ENCODE results near the gene DIO3.

The DIO3 gene

DNA sequence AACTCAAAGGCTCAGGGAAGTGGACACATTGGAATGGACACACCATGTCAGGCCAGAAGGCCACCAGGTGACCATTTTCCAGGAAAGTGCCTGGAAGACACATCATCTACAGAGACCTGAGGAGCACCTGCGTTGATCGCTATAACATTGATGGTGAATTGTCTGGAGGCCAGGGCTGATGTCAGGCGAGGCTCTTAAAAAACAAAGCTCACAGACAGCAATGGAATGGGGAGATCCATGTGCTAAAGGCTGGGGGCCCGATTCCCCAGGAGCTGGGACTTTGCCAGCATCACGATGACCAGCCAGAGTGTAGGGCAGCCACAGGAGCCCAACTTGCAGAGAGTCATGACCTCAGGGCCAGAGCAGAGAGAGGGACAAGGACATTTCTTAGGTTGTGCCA, 30.3 kb downstream of the DIO3 start:
- in situ Hi-C loops (cut with MboI; ENCODE audit: low pct_unique_long_range_greater_than_20kb, low sequenced_read_pairs) = no loop called here
- DNase-seq = no peak

DNA sequence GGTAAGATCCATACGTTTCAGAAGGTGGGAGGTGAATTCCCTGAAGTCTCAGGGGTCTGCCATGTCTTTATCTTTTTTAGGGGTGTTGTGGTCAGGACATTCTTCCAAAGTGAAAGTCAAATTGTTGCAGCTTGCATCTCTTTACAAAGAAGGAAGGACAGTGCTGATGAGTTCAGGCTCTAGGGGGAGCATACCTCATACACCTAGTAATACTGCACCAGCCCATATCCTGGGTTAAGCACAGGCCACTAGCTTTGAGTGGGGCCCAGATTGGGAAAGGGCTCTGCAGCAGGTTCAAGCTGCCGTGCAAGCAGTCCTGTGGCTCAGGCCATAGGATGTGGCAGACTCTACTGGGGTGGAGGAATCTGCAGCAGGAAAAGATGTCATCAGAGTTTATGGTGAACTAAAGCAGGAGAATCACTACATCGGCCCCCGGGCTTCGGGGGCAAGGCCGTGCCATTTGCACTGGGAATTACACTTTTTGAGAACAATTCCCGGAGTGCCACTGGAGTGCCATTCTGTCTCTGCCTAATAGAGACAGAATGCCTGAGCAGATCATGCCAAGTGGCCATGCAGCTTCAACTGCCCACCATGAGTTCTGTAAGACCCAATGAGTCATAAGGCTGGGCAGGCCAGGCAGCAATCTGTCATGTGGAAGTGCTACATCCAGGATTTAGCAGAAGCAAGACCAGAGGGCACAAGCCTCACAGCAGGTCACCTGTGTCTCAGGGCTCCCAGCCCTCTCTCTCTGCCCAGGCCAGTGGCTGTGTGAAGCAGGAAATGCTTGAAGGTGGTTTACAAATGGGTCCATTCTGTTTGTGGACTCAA, 32.3 kb downstream of the DIO3 start:
- in situ Hi-C loops (cut with MboI; ENCODE audit: low pct_unique_long_range_greater_than_20kb, low sequenced_read_pairs) = no loop called here
- DNase-seq = no peak

DNA sequence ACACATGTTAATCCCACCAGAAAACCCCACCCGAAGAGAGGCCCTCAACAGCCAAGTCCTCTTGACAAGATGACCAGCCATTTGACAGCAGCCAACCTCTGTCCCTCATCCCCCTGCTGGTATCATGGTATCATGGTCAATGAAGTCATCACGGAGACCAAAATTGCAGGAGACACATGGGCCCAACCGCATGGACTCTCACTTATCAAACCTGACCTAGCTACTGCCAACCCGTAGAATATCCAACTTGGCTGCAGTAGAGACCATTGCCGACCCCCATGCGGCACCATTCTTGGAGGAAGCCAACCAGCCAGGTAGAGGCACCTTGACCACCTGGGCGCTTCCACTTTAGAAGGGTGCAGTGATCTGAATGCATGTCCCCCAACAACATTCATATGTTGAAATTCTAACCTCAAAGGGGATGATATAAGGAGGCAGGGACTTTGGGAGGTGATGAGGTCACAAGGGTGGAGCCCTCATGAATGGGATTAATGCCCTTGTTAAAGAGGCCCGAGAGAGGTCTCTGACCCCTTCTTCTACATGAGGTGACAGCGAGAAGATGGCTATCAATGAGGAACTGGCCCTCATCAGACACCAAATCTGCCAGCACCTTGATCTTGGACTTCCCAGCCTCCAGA, 33.3 kb downstream of the DIO3 start:
- no peak for DNase-seq
- in situ Hi-C loops (cut with MboI; ENCODE audit: low pct_unique_long_range_greater_than_20kb, low sequenced_read_pairs) = no loop called here

DNA sequence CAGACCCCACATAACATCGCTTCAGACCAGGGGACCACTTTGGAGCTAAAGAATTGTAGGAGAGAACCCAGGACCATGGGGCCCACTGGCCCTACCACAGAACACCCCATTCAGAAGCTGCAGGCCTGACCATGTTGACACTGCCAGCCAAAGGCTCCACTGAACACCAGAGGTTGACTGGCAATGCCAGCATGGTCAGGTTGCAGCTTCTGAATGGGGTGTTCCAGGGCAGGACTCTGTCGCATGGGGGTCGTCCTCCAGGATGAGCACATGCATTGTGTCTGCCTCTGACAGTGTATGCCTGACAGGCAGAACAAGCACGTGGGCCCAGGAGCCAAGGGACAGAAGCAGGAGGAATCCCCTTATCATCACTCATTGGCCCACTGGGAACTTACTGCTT, 34.1 kb downstream of the DIO3 start:
- in situ Hi-C loops (cut with MboI; ENCODE audit: low pct_unique_long_range_greater_than_20kb, low sequenced_read_pairs) = no loop called here
- no peak for DNase-seq

DNA sequence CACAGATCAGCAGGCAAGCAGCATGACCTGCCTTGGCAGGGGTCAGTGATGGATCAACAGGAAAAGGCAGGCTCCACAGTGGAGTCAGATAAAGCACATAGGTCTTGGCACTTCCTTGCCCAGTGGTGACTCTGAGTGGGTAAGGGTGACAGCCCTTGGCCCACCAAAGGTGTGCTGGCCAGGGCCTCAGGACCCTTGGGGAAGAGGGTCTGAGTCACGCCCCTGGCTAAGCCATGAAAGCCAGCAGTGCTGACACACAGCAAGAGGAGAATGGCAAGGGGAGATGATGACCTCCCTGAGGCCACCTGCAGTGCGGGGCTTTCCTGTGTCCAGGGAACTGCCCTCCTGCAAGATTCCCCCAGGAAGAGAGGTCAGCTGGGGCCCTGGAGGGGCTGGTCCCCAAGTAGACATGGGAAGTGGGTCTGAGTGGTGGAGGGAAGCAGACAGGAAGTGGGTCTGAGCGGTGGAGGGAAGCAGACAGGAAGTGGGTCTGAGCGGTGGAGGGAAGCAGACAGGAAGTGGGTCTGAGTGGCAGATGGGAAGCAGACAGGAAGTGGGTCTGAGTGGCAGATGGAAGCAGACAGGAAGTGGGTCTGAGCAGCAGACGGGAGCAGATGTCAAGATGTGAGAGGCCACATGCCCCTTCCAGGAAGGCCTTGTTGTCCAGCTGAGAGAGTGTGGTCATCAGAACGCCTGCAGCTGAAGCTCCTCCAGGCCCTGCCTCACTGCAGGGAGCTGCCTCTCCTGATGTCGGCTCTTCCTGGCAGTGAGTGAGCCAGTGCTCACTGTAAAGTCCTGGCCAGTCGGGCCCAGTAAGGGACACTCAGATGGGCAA, 34.8 kb downstream of the DIO3 start:
- DNase-seq = peak; percentile 29
- in situ Hi-C loops (cut with MboI; ENCODE audit: low pct_unique_long_range_greater_than_20kb, low sequenced_read_pairs) = no loop called here

DNA sequence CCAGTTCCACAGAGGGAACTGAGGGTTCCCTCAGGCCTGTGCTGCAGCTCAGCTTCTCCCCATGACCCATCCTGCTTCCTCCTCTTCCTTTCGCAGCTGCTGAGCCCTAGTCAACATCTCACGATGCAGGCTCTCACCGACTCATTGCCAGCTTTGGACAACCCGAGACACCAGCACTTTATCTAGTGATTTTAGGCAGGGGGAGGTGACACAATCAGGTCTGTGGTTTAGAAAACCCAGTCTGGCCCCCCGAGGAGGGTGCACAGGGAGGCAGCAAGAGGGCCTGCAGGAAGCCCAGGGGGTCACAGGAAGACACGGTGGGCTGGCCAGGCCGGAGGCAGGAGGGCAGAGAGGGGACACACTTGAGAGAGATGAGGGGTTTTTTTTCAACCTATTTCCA, 35.4 kb downstream of the DIO3 start:
- in situ Hi-C loops (cut with MboI; ENCODE audit: low pct_unique_long_range_greater_than_20kb, low sequenced_read_pairs) = no loop called here
- DNase-seq = no peak

DNA sequence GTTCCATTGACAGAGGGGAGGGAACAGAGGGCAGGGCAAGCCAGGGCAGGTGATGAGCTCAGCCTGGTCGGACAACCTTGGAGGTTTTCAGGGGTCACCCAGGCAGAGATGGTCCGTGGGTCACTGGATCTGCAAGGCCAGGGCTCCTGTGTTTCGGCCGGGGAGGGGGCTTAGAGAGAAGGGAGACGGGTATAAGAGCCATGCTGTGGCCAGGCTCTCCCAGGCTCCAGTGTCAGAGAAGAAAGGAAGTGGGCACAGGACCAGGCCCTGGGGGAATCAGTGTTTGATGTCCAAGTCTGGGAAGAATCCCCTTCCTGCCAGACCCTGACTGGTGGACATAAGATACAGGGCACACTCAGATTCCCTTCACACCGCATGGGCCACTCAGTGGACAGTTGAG, 36.9 kb downstream of the DIO3 start:
- in situ Hi-C loops (cut with MboI; ENCODE audit: low pct_unique_long_range_greater_than_20kb, low sequenced_read_pairs) = no loop called here

DNA sequence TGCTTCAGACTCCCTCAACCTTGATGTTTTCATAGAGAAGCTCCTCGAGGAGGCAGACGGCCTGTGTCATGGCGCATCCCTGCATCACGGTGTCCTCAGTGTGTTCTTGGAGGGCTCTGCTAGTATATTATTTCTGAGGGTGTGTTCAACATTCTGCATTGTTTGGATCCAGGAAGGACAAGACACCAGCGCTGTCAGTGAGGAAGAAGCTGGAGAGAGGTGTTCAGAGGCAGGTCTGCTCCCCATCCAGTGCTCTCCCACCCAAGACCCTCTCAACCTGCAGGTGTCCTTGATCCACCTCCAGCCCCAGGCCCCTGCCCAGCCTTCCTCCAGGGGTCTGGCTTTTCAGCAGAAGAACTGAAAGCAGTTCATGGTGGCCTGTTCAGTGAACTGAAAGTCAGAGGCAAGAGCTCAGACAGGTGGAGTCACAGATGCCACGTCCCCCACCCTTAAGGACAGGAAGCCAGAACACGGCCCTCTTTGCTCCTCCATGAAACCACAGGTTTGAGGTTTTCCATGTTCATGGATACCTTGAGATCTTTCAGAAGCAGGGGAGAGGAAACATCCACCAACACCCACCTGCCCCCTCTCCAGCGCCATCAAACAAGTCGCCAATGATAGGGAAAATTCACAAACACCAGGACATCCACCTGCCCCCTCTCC, 37.4 kb downstream of the DIO3 start:
- in situ Hi-C loops (cut with MboI; ENCODE audit: low pct_unique_long_range_greater_than_20kb, low sequenced_read_pairs) = no loop called here
- DNase-seq = no peak

More for the DNA sequence above, 36.9 kb downstream of the DIO3 start:
- no peak for DNase-seq

DNA sequence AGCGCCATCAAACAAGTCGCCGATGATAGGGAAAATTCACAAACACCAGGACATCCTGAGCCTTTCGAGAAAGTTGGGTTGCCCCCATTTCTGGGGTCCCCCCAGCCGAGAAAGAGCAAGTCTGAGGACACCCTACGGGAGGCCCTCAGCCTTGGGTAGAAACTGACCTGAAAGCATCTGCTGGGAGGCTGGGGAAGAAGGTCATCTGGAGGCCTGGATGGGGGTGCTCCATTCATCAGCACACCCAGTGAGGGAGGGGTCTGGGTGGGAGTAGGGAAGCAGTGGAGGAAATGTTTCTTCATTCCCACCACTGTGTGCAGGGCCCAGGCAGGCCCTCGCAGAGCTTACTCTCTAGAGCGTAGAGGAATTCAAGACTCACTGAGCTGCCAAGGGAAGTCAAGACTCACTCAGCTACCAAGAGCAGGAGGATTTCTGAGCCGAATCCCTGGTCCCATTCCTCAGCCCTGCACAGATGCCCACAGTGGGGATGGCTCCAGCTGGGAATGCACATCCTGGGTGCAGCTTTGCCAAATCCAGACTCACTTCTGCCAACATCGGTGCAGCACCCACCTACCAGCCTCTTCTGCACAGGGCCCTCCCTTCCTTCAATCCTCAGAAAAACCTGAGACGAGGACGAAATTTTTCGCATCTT, 38.1 kb downstream of the DIO3 start:
- DNase-seq = no peak
- in situ Hi-C loops (cut with MboI; ENCODE audit: low pct_unique_long_range_greater_than_20kb, low sequenced_read_pairs) = no loop called here

DNA sequence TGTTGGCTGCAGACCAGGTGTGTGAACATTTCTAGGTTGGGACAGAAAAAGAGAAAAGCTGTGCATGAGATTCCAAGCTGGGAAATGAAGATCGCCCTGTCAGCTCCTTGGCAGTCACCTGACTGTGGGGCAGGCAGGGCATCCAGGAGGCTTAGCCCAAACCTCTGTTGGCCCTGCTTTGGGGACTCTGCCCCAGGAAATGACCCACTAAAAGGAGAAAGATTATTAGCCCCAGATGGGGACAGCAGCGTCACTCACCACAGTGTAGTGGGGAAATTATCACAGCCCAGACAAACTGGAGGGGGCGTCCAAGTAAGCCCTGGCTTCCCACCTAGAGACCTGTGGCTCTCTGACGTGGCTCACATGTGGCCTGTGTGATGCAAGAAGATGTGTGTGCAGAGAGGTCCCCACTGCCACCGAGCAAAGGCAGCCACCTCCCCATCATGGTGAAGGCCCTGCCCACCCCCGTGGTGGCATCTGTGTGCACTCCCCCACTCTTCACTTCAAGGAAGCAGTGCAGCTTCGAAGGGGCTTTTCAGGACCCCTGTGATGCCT, 39.1 kb downstream of the DIO3 start:
- DNase-seq = no peak
- in situ Hi-C loops (cut with MboI; ENCODE audit: low pct_unique_long_range_greater_than_20kb, low sequenced_read_pairs) = no loop called here

DNA sequence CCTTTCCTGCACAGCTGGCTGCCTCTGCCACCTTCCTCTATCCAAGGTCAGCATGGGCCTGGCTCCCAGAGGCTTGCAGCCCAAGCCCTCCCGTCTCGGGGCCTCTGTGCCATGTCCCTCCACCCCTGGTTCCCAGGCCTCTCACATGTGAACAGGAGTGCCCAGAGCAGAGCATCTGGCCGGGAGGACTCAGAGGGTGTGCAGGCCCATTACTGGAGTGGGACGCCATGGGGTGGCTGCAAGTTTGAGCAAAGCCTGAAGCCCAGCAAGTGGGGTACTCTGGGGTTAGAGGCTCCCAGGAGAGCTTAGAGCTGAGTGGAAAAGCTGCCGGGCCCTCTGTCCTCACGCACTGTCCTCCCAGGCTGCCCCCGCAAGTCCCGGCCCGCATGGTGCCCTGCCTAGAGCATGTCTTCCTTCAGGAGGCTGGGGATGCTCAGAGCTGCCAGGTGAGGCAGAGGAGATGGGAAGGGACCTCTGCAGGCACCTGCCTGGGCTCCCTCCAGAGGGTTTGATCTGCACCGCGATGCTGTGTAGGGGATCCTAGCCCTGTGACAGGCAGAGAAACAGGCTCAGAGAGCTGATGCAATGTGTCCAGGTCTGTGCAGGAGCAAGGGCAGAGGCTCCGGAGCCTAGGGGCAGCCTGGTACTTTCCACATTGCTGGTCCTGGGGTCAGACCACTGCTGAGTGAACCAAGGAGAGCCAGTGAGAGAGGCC, 39.8 kb downstream of the DIO3 start:
- in situ Hi-C loops (cut with MboI; ENCODE audit: low pct_unique_long_range_greater_than_20kb, low sequenced_read_pairs) = no loop called here
- no peak for DNase-seq

DNA sequence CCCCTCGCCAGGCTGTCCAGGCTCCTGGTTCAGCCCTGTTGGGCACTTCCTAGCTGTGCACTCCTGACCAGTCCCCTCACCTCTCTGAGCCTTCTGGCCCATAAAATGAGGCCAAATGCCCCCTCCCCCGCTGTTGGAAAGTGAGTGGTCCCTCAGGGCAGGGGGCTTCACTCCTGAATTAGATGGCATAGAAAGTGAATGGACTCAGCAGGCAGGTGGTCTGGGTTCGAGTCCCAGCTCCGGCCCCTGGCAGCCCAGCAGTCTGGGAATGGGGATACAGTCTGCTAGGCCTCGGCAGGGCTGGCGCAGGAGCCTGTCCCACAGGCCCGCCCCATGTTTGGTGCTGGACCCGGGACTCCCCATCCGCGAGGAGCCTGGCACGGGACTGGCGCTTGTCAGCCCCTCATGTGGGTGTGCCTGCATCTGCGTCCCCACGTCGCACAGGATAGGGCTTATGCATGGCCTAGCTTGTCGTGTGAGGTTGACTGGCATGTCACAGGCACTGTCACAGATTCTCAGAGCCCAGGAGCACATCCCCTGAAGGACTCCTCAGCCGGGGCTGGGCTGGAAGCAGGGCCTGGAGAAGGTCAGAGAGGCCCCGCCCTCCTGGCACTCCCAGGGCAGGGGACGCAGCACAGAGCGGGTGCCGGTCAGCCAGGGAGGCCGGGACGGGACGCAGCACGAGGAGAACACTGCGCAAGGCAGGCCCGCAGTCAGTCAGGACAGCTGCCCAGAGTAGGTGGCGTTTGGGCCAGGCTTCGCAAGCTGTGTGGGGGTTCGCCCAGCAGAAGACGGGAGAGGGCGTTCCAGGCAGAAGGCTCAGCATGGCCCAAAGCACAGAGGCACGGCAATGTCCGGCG, 40.5 kb downstream of the DIO3 start:
- in situ Hi-C loops (cut with MboI; ENCODE audit: low pct_unique_long_range_greater_than_20kb, low sequenced_read_pairs) = no loop called here
- no peak for DNase-seq

DNA sequence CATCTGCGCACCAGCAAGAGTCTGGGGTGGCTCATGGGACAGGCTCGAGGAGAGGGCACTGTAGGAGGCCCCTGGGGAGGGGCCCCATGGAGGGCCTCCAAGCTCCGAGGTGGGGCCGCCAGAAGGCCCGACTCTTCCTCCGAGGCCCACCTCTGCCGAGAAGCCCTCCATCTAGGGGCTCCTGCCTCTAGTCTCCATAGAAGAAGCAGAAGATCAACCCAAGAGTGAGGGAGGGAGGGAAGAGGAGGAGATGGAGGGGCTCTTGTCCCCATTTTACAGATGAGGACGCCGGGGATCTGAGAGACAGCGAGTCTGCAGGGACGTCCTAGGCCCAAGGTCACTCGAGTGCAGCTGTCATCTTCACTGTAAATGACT, 41.2 kb downstream of the DIO3 start:
- in situ Hi-C loops (cut with MboI; ENCODE audit: low pct_unique_long_range_greater_than_20kb, low sequenced_read_pairs) = no loop called here
- no peak for DNase-seq

DNA sequence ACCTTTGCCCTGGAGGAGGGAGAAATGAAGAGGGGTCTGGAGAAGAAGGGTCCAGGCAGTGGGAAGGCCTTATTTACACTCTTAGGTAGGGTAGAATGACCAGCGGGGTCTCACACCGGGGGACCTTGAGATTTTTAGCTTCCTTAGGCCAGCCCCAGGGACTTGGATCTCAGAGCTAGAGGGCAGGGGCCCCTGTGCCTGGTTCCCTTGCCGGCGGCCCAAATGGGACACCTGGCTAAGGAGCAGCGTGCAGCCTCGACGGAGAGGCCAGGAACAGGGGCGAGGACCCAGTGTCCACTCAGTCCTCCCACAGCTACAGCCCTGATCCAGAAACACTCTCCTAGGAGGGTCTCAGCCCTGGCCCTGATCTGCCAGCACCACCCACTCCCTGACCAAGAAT, 41.8 kb downstream of the DIO3 start:
- no peak for DNase-seq
- in situ Hi-C loops (cut with MboI; ENCODE audit: low pct_unique_long_range_greater_than_20kb, low sequenced_read_pairs) = no loop called here

DNA sequence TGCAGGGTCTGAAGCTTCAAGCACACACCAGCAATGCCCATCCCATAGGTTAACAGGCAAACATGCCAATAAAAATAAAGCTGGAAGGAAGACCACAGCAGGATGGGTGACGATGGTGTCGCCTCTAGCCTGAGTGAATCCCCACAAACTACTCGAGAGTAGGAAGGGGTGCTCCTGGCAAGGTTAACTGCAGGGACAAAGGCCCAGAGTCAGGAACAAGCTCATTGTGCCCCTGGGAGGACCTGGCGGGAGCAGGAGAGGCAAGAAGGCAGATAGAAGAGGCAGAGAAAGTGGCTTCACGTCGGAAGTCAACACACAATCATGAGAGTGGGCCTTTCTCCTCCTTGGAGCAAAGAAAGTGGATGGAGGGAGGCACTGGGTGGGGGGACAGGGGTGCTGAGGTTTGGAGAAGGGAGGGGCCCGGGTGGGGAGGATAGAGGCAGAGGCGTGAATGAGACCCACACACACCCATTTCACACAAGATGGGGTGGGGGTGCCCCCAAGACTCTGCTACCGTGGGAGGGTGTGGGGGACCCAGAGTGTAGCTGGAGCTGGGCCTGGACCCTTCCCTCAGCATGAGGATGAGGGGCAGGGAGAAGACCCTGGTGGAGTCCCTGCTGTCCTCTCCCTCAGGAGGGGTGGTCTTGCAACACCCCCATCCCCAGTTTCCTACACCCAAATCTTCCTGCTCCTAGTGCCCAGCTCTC, 43.1 kb downstream of the DIO3 start:
- DNase-seq = no peak

DNA sequence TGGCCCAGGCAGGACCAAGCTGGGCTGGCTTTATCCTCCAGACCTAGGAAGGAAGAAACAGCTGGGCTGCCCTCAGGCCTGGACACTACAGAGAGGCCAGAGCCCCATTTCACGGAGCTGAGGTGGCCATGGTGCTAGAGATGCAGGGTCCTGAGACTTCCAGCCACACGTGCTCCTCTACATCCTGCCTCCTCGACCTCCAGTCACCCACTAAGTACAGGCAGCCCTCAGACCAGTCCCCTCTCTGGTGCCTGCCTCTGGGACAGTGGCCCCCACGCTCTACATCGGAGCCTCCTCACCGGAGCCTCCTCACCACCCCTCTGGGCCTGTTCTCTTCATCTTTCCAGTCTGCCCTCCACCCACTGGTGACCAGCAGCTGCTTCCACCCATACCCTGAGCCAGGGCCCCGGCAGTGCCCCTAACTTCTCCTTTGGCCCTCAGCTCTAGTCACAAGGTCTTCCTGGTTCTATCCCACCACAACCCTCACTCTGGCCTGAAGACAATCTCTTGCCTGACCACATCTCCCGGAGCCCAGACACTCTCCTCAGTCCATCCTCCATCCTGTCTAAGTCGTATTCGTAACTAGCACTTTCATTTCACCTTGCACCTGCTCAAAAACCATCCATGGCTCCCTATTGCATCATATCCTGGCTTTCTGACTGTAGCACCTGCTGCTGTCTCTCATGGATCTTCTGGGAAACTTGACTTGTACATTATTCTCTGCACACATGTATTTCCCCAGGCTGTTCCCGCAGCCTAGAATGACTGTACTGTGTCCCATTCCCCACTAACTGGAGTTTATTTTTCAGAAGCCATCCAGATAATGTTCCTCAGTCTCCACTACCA, 43.9 kb downstream of the DIO3 start:
- in situ Hi-C loops (cut with MboI; ENCODE audit: low pct_unique_long_range_greater_than_20kb, low sequenced_read_pairs) = no loop called here
- no peak for DNase-seq

More for the DNA sequence above, 43.1 kb downstream of the DIO3 start:
- in situ Hi-C loops (cut with MboI; ENCODE audit: low pct_unique_long_range_greater_than_20kb, low sequenced_read_pairs) = no loop called here

All from KBM-7 (cell line).